Esophagus squamous epithelium (tissue), 5 donors: ENCODE measurements around the gene CLDN12. TPM values are rescaled to one million over a fixed set of nuclear protein-coding genes. Genes with fewer than 3 reads are reported as not detected.

Experiments used
- DNase-seq: peaks from one replicate; lab custom pipeline; 2025; lab: John Stamatoyannopoulos, UW
- H3K27ac ChIP-seq, 4 donors: fragments of 200-600 bp; sonication (generic); one replicate each; pipeline ENCODE4 v1.5.1; 2016 to 2019; ENCODE audit warnings: mild to moderate bottlenecking in 1 of 4
- H3K27me3 ChIP-seq, 4 donors: fragments of 200-600 bp; sonication (generic); 1 replicate in 3 of 4; 2 replicates in 1 of 4; pipeline versions ENCODE4 v1.5.1 to v1.6.0; 2017 to 2021; ENCODE audit warnings: antibody characterized with exemption in 1 of 4
- H3K36me3 ChIP-seq, 3 donors: fragments of 200-600 bp; sonication (generic); one replicate each; pipeline ENCODE4 v1.5.1; 2016 to 2019
- H3K4me1 ChIP-seq, 3 donors: fragments of 200-600 bp; sonication (generic); one replicate each; pipeline ENCODE4 v1.5.1; 2017 to 2019
- H3K4me3 ChIP-seq, 4 donors: fragments of 200-600 bp; sonication (generic); 1 replicate in 3 of 4; 2 replicates in 1 of 4; pipeline ENCODE4 v1.5.1; 2016 to 2019; ENCODE audit warnings: mild to moderate bottlenecking in 2 of 4, moderate library complexity in 1 of 4
- H3K9me3 ChIP-seq, 3 donors: fragments of 200-600 bp; sonication (generic); one replicate each; pipeline ENCODE4 v1.5.1; 2016 to 2019
- POLR2A ChIP-seq, 4 donors: fragments of 450-650 bp; IDR thresholded peaks; one replicate each; pipeline ENCODE4 v1.6.1; 2017; ENCODE audit warnings: antibody characterized with exemption in 4 of 4, mild to moderate bottlenecking in 4 of 4, moderate library complexity in 3 of 4
- WGBS, 2 donors: methylation state at CpG; one replicate each; pipeline ENCODE4 v1.1.5; 2018; 5-methylcytosine and 5-hydroxymethylcytosine counted together
- intact Hi-C: fragments of 100-400 bp; cut with DNase I; formaldehyde crosslinking; loops from one replicate; pipeline ENCODE4 v1.15.0; 2022
- total RNA-seq, 4 donors: library from RNA; depleted of rRNA; stranded (reverse); fragments of >200 nt; gene quantifications; one replicate each; pipeline ENCODE4 v1.1.0, GENCODE V29; 2016
- TF ChIP-seq, protein P1 (sequence below), 6 experiments: fragments of 450-650 bp in 4 of 6; fragments of 200-600 bp in 2 of 6; sonication (generic) in 2 of 6; IDR thresholded peaks; one replicate each; pipeline ENCODE4 v1.5.1; 2016 to 2019; ENCODE audit warnings: antibody characterized with exemption in 6 of 6, mild to moderate bottlenecking in 4 of 6, moderate library complexity in 4 of 6
- donor health status: DM: yes; HTN: yes; CAD: no.

The CLDN12 gene
- total RNA-seq, 4 donors from 2014 or later, result 13.0 to 24.3 (median 21.2) TPM

DNA sequence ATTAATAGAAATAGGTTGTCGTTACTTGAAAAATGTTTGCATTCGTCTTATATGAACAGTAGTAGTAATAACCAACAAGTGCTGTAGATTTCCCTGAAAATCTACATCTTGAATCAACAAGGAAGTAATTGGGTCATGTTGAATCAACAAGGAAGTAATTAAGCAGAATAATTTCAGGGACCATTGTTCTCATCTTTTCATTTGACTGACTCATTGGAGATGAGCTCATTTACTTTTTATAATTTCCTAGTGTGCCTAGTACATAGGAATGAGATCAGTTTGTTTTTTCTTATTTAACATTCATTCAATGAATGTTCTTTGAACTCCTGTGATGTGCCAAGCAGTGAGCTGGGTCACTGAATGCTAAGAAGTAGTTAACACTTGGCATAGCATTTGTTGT is 8.2 kb downstream of the CLDN12 start:
- H3K27ac ChIP-seq, result peak overlapping the region in 3 of 4 donors; percentile 47 to 57 (median 51)
- H3K27me3 ChIP-seq, result no peaks in the 10 kb centered on the region
- no peaks in the 10 kb centered on the region for H3K9me3 ChIP-seq
- WGBS, 2 donors, result 28 to 43% methylated on average over 2 of the region's 2 CpGs
- intact Hi-C loops, result no loop called here
- peaks cover 0 to 19% (median 4%) of the 10 kb centered on the region in 3 donors for H3K4me1 ChIP-seq
- peaks cover 0 to 73% (median 4%) of the 10 kb centered on the region in 3 donors for H3K36me3 ChIP-seq
- no peak overlapping the region for H3K4me3 ChIP-seq
- no peak for DNase-seq
- TF ChIP-seq, protein P1, sequence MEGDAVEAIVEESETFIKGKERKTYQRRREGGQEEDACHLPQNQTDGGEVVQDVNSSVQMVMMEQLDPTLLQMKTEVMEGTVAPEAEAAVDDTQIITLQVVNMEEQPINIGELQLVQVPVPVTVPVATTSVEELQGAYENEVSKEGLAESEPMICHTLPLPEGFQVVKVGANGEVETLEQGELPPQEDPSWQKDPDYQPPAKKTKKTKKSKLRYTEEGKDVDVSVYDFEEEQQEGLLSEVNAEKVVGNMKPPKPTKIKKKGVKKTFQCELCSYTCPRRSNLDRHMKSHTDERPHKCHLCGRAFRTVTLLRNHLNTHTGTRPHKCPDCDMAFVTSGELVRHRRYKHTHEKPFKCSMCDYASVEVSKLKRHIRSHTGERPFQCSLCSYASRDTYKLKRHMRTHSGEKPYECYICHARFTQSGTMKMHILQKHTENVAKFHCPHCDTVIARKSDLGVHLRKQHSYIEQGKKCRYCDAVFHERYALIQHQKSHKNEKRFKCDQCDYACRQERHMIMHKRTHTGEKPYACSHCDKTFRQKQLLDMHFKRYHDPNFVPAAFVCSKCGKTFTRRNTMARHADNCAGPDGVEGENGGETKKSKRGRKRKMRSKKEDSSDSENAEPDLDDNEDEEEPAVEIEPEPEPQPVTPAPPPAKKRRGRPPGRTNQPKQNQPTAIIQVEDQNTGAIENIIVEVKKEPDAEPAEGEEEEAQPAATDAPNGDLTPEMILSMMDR (IDR thresholded peaks at IDR 0.05), result no peak
- TF ChIP-seq POLR2A (IDR thresholded peaks at IDR 0.05), result no peak

DNA sequence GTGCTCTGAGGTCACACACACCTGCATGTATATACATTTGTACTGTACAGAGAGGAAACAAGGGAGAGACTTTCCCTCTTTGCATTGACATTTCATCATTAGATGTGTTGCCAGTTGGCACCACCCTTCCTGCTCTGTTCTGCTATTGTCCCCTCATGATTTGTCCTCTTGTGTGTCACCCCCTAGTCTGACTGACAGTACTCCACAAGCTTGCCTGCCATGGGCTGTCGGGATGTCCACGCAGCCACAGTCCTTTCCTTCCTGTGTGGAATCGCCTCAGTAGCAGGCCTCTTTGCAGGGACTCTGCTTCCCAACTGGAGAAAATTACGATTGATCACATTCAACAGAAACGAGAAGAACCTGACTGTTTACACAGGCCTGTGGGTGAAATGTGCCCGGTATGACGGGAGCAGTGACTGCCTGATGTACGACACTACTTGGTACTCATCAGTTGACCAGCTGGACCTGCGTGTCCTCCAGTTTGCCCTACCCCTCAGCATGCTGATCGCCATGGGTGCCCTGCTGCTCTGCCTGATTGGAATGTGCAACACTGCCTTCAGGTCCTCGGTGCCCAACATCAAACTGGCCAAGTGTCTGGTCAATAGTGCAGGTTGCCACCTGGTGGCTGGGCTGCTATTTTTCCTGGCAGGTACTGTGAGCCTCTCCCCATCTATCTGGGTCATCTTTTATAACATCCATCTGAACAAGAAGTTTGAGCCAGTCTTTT is 9.4 kb downstream of the CLDN12 start:
- Histone ChIP-seq H3K9me3 (no peaks in the 10 kb centered on the region), H3K27me3 (no peaks in the 10 kb centered on the region), H3K4me3 (no peak overlapping the region), H3K36me3 (peaks cover 0 to 65% (median 4%) of the 10 kb centered on the region in 3 donors), H3K4me1 (peaks cover 0 to 19% (median 4%) of the 10 kb centered on the region in 3 donors), H3K27ac (peak overlapping the region in 2 of 4 donors; percentile 47 to 54)
- intact Hi-C loops, result no loop called here
- WGBS, 2 donors, result 86 to 92% methylated on average over 2 to 10 of the region's 11 CpGs
- no peak for DNase-seq
- TF ChIP-seq, protein P1 (IDR thresholded peaks at IDR 0.05), result peak in 2 of 6 experiments; percentile 13 to 47
- no peak for TF ChIP-seq POLR2A (IDR thresholded peaks at IDR 0.05)

DNA sequence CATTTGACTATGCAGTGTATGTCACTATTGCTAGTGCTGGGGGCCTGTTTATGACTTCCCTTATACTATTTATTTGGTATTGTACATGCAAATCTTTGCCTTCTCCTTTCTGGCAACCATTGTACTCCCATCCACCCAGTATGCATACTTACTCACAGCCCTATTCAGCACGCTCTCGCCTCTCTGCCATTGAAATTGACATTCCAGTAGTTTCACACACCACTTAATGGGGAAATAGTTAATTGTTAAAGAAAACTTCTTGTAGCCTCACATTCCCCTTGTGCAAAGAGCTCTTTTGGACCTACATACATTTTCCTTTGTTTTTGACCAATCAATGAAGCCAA is 9.9 kb downstream of the CLDN12 start:
- H3K36me3 ChIP-seq, result peaks cover 0 to 59% (median 4%) of the 10 kb centered on the region in 3 donors
- no peak overlapping the region for H3K4me3 ChIP-seq
- H3K27me3 ChIP-seq, result no peaks in the 10 kb centered on the region
- H3K27ac ChIP-seq, result no peak overlapping the region
- no peak for DNase-seq
- peaks cover 0 to 19% (median 4%) of the 10 kb centered on the region in 3 donors for H3K4me1 ChIP-seq
- WGBS, 2 donors, result 93 to 100% methylated on average over 2 of the region's 2 CpGs
- TF ChIP-seq, protein P1 (IDR thresholded peaks at IDR 0.05), result no peak
- no peak for TF ChIP-seq POLR2A (IDR thresholded peaks at IDR 0.05)
- H3K9me3 ChIP-seq, result no peaks in the 10 kb centered on the region
- intact Hi-C loops, result no loop called here

DNA sequence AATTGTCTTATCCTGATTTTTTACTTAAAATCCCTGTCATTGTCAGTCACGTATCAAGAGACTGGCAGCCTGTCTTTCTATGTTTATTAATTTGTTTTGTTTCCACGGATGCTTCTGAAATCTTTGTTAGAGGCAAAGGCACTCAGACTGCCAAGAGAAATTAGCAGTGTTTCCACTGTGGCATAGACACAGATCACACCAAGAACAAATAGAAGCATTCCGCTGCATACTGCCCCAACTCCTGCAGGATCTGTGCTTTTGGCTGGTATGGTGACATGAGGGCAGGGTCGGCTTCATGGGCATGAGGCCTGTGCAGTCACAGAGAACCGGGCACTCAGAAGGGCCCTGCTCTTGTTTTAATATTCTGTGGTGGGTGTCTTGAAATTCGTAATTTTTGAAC is 18.4 kb downstream of the CLDN12 start:
- Histone ChIP-seq H3K27ac (no peak overlapping the region), H3K4me1 (no peaks in the 10 kb centered on the region), H3K9me3 (no peaks in the 10 kb centered on the region), H3K36me3 (peaks cover 0 to 1% (median 0%) of the 10 kb centered on the region in 3 donors), H3K4me3 (no peak overlapping the region), H3K27me3 (no peaks in the 10 kb centered on the region)
- DNase-seq, result no peak
- no peak for TF ChIP-seq POLR2A (IDR thresholded peaks at IDR 0.05)
- TF ChIP-seq, protein P1 (IDR thresholded peaks at IDR 0.05), result no peak
- intact Hi-C loops, result loop anchor here (10.0 kb wide), 1 partner anchor 267 kb away; the partner anchor contains the start of gene STEAP1
- 68 to 70% methylated on average over 6 of the region's 6 CpGs for WGBS, 2 donors

DNA sequence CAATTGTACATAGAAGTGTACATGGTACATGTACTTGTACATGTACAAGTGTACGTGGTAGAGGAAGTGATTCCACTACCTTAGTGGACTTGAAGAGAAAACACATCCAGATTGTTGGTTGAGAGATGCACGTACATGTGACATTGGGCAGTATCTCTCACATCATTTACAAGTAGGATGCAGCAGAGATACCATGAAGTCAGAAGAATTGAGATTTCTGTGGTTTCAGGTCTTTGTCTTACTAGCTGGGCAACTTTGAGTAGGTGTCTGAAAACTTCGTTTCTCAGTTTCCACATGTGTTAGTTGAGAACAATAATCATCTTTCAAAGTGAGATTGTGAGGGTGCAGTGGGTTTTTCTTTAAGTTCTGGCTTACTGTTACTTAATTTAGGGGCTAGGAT is 21.5 kb downstream of the CLDN12 start:
- H3K27ac ChIP-seq, result no peak overlapping the region
- no peaks in the 10 kb centered on the region for H3K9me3 ChIP-seq
- H3K4me3 ChIP-seq, result no peak overlapping the region
- 78 to 85% methylated on average over 3 of the region's 3 CpGs for WGBS, 2 donors
- no peak for DNase-seq
- intact Hi-C loops, result loop anchor here (10.0 kb wide), 1 partner anchor 270 kb away; the partner anchor contains the start of gene STEAP1
- TF ChIP-seq, protein P1 (IDR thresholded peaks at IDR 0.05), result no peak
- no peak for TF ChIP-seq POLR2A (IDR thresholded peaks at IDR 0.05)
- no peaks in the 10 kb centered on the region for H3K4me1 ChIP-seq
- no peaks in the 10 kb centered on the region for H3K27me3 ChIP-seq
- H3K36me3 ChIP-seq, result no peaks in the 10 kb centered on the region
